NCI-H526 treated with DMSO at 0.1 percent for 48 hours (cell line): Measurements from ENCODE around the gene CPNE8.

Experiments
- DNase-seq: peaks from one replicate; lab custom pipeline; 2025; lab: John Stamatoyannopoulos, UW

CPNE8 gene

DNA sequence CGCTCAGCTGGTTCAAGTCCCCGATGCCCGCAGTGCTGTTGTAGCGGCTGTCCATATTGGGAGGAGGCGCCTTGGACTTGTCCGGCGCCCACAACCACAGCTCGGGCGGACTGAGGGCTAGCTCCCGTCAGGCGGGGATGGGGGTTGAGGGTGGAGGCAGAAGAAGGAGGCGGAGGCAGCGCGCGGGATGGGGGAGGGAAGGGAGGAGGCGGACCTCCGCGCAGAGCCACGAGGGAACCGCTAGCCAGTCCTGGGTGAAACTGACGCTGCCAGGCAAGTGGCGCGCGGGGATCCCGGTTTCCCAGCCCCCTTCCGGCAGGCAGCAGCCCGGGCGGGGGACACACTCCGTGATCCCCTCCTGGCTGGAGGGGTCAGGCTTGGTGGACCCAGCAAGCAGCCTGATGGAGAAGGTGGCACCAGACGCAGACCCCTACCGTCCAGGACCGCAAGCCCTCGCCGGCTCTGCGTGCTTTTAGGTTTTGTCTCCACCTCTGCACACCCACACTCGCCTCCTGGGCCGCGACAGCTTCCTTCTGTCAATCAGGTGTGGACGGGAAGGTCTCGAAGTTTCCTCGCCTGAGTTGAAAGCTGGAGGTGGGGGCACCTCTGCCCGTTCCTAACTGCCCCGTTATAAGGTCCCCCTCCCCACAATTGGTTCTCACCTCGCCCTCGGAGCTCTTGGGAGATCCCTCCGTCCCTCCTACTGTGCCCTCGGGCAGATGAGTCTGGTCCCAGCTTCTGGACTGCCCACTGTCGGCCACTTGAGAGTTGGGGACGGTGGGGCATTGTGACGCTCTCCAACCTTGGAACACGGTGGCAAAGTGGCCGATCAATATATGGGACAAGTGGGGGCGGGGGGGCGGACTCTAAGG, at the start of gene CPNE8:
TSS of gene CPNE8 (minus strand) at position 112 of the 872 bp plus-strand sequence. CDS start at position 55, 57 bp downstream.
- no peak for DNase-seq

DNA sequence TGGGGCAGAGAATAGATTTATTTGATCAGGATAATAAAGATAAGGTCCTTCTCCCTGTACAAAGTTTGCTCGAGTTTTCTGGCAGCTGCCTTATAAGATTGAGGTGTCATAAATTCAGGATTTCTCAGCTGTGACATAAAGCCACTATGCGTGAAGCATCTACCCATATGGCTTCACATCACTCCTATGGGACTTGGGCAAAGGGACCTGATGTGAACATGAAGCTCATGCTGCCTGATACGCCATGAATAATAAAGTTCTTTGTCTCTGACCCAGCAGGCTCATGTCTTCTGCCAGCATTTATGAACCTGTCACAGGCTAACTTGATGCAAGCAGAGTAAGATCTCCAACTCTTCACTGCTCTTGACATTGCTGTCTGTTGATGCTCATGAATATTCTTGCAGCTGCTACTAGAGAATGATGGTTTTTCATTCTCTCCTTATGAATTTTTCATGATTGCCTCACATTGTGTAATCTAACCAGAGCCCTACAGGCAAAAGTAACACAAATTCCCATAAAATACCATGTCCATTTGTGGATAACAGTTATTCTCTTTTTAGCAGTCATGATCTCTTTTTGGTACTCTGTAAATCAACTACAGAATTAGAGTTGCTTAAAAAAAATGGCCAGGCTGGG, 49.0 kb upstream of the CPNE8 start:
- DNase-seq = no peak

GRCh38 chr12:38949363-38949762, 44.0 kb upstream of the CPNE8 start:
- DNase-seq = no peak

DNA sequence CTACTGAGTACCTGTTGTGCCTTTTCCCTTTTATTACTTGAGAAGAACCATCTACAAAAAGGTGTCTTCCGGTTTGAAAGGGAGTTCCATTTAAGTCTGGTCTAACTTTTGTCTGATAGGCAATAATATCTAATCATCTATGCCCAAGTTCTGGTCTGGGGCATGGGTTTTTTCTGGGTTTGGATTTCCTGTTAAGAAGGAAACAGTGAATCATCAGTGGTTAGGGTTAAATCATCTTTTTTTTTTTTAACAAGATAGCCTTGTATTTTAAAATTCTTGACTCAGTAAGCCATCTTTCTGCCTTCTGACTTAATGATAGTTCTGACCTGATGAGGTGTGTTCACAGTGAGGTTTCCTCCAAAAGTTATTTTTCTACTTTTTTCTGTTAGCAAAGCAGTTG, 29.3 kb upstream of the CPNE8 start:
- DNase-seq = no peak

- DNase-seq = no peak
These were observed 28.7 kb upstream of the CPNE8 start for GRCh38 chr12:38934078-38934584.

- no peak for DNase-seq
These were observed 26.9 kb upstream of the CPNE8 start for GRCh38 chr12:38932320-38932719.

DNA sequence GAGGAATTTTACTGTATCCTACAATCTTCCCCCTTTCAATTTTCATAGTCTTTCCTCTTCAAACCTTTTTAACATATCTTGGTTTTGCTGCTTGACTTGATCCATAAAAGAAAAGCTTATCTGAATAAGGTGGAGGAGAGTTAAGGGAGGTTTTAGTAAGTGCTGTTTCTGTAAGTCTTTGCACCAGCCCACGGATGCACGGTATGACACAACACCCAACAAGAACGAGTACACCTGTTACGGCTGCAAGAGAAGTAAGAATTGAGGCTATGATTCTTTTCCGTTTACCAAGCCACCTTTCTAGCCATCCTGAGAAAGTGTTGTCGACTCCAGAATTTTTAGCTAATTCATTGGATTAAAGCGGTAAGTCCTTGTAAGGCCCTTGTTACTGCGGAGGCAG, 26.1 kb upstream of the CPNE8 start:
- no peak for DNase-seq

DNA sequence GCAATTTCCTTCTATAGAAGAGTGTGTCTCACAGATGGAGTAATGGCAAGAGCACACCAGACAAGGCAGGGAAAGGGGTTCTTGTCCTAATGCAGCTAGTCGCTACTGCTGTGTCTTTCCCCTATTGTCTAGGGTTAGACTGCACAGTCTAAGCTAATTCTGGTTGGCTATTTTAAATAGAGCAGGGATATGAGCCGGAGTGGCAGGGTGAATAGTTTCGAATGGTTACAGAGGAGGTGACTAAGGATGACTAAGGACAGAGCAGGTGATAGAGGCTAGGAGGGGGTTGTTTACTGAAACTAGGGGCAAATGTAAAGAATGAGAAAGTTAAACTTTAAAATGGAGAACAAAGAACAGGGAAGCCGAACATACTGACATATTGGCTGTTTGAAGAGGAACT, 25.6 kb upstream of the CPNE8 start:
- DNase-seq = no peak

DNA sequence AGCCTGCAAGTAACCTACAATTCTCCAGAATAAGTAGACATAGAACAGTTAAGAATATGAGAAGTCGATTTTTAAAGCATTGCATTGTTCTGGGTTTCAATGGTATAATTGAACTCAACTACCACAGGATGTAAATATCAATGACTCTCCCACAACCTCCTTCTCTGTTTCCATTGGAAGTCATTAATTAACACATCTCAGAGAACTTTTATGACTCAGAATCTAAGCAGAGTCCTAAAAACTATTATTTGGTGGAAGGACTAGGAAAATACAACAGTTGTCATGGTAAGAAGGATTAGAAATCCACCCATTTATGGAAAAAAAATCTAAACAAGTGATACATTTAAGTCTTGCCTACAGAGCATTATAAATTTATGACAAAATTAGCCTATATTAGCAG, 21.1 kb upstream of the CPNE8 start:
- no peak for DNase-seq

DNA sequence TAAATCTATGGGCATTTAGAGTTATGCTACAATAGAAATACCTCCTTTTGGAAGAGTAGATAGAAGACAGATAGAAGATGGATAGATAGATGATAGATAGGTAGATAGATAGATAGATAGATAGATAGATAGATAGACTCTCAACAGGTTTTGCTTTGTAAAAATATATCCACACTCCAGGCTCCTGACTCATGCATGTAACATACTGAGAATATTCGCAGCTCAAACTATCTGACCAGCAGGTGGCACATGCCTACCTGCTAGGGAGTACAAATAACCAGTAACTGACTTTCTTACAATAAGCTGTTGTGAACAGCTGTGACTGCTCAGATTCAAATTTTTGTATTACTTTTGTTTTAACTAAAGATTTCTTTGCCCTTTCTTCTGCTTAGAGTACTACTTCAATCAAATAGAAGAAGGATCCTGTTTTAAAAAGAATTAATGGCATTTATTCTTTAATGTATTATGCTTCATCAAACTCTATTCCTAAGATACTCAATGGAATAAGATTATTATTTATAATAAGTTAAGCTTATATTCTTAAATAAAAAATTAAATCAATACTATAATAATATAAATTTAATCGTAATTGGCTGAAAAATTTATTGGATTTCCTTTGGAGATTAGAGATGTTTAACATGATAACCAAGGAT, 15.8 kb upstream of the CPNE8 start:
- peak; percentile 7 for DNase-seq

- no peak for DNase-seq
These were observed 13.8 kb upstream of the CPNE8 start for GRCh38 chr12:38919191-38919590.

DNA sequence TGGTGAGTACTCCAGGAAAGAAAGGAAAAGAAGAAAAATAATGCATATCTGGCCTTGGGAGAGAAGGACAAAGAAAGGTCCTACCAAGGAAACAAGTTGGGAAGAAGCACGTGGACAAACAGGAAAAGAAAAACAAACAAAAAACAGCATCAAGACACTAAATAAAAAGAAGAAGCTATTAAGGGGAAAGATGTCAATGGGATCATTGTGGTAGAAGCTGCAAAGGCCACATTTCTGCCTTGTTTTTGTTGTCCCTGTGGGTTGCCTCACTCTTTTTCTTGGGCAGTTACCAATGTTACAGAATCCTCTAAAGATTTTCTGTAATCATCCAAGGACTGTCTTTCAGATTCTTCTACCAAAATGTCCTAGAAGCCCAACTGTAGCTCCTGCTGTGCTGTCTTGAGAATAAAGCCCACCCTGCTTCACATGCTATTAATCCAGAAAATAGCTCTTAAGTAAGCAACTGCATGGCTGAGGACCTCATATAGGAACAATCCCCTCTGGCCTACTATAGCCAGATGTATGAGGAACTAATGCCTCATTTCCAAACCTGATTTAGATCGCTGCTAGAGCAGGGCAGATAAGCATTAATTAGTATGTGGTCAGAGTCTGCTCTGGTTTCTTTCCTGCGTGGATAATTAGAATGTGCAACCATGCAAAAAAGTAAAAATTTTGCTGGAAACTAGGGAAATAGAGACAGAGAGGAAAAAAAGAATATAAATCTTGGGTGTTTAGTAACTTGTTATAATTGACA, 10.2 kb upstream of the CPNE8 start:
- no peak for DNase-seq

DNA sequence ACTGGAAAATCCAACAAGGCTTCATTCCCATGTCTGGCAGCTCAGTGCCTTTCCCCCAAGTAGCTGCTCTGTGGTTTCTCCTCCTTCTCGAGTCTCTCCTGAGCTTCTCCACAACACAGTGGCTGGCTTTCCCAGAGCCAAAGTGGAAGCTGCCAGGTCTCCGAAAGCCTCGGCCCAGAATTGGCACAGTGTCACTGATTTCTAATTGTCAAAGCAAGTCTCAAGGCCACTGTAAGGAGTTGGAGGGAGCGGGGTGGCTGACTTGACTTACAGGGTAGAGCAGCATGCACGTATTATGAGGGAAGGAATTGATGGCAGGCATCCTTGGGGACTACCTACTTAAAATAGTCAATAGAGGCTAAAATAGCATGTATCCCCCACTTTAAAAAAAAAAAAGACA, 6.7 kb upstream of the CPNE8 start:
- DNase-seq = no peak

DNA sequence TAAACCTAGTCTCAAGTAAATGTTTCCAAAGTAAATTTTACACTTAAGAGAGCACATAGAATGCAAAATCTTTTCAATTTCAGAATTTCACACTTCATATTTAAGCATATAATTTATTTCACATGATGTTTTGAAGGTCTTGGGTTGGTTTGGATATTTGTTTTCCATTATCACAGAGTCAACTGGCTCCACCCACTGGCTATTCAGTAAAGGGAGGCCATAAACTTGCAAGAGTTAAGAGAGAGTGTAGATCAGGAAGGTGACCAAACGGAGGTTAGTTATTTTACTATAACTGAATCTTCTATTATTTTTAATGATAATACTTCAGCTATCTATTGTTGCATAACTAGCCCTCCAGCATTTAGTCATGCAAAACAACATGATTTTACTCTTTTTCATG, 6.2 kb upstream of the CPNE8 start:
- DNase-seq = no peak

DNA sequence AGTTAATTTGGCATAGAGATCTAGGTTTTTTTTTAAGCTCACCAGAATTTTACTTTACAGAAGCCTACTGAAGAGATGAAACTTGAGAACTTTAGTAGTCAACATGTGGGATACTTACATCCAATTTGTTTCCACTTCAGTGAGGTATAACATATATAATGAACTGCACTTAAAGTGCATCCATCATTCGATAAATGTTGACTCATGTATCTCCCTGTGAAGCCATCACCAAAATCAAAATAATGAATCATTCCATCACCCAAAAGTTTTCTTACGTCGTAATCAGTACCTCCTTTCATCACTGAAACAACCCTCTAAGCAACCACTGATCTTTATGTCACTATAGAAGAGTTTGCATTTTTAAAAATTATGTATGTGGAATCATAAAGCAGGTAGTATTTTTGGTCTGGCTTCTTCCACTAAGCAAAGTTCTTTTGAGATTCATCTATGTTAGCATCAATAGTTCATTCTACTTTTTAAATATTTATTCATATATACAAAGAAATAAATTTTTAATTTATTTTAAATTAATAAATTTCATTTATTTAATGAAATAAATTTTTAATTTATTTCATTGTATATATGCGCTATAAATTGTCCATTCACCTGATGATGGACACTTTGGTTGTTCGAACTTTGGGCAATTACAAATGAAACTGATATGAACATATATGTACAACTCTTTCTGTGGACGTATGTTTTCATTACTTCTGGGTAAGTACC, 2.0 kb upstream of the CPNE8 start:
- no peak for DNase-seq

- DNase-seq = peak; percentile 12
These were observed 1.2 kb upstream of the CPNE8 start for GRCh38 chr12:38906482-38907200.

DNA sequence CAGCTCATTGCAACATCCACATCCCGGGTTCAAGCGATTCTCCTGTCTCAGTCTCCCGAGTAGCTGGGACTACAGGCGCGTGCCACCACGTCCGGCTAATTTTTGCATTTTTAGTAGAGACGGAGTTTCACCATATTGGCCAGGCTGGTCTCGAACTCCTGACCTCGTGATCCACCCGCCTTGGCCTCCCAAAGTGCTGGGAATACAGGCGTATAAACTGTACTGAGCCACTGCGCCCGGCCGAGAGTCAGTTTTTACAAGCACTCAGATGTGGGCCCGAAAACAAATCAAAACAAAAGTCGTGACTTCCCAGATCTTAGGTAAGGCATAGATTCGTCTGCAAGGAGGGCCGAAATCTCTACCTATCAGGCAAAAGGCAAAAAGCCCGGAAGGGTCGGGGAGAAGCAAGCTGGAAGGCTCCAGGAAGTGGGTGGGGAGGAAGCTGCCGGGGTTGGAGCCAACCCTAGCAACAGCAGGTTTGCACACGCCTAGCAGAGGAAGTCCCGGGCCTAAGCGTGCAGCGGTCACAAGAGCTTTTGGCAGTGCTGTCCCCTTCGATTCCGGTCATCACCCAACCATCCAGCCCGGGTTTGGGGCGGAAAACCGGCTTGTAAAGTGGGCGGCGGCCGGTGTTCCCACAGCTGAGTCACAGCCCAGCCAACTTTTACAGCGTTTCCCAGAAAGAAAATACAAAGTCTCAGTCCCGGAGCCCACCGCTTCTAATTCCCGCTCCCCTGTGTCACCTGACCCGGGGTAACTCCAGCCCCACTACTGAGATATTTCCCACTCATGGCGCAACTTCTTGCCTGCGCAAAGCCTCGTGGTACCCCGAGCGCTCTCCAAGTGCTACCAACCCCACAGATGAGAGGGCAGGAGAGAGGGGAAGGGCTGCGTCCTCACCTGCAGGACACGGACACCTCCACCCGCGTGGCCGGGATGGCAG, 583 bp downstream of the CPNE8 start:
- DNase-seq = no peak

DNA sequence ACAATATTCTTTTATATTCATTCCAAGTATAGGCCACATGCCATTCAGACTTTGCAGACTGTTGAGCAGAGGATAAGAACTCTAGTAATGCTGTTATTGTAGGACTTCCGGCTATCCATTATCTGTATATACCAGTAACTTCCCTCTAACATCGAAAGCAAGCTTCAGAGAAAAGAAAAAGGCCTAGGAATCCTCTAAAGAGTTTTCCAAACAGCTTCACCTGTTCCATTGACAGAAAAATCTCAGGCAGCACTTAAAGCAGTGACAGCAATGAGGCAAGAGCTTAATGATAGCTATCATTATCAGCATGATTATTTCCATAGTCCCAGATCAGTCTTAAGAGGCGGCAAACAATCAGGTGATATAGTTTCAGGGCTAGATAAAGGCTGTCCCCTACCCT, 1.8 kb downstream of the CPNE8 start:
- no peak for DNase-seq

- no peak for DNase-seq
These were observed 7.2 kb downstream of the CPNE8 start for GRCh38 chr12:38898001-38898684.
